ENCODE measurements around the gene CPM. TPM values are rescaled to one million over a fixed set of nuclear protein-coding genes. Genes with fewer than 3 reads are reported as not detected.

Gene CPM
- total and polyA plus RNA-seq, 2 donors (not counting 3 experiments of a cell fraction or from before 2014, with no cell fraction given) = not detected

DNA sequence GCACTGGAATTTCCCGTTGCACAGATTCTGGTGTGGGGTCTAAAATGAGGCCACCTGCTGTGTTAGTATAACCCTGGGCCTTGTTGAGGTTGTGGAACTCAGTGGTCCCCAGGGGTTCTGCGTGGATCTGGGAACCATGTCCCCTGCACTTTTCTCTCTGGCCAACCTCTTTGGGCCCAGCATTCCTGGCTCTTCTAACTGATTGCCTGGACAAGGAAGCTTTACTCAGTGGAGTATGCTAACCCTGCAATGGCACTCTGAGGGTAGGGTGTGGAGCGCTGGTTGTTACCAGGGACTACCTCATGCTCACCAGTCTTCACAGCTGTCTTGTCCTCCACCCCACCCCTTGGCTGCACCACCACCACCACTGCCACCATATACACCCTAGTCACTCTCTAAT lies 39.2 kb downstream of the CPM start:
- H3K27ac ChIP-seq (ENCODE audit: insufficient read depth, low read depth, low read length) = no peak overlapping the region
- H3K9me1 ChIP-seq (replicated peaks; ENCODE audit: control insufficient read depth, extremely low read depth, insufficient read depth, low read length) = no peaks in the 10 kb centered on the region
- DNase-seq (ENCODE audit: low read depth, low spot score) (no peak), FAIRE-seq (no peak)
- no peaks in the 10 kb centered on the region for H3K79me2 ChIP-seq (ENCODE audit: control insufficient read depth, insufficient read depth, low read length)
- H3K9ac ChIP-seq (replicated peaks; ENCODE audit: extremely low read depth, insufficient read depth, low read length) = no peak overlapping the region
- no peak overlapping the region for H3K4me3 ChIP-seq (replicated peaks in 1 of 3; ENCODE audit: insufficient read depth in 1 of 3, low read depth in 1 of 3, low read length in 3 of 3)
- ChIA-PET CTCF (no interaction called here), POLR2A (no interaction called here)
- H3K4me1 ChIP-seq (ENCODE audit: control insufficient read depth, extremely low read depth, insufficient read depth, low read length) = no peaks in the 10 kb centered on the region
- BruUV-seq (replicated peaks) = no TSS peak
- H4K20me1 ChIP-seq (replicated peaks; ENCODE audit: control insufficient read depth, extremely low read depth, insufficient read depth, low read length) = no peaks in the 10 kb centered on the region
- H3K36me3 ChIP-seq (ENCODE audit: control insufficient read depth in 2 of 2, extremely low read depth in 1 of 2, insufficient read depth in 2 of 2, low read length in 2 of 2) = no peaks in the 10 kb centered on the region
- dilution Hi-C loops (cut with MboI; ENCODE audit: extremely low pct_ligation_motif_present, low sequenced_read_pairs) = no loop called here
- TF ChIP-seq, protein P1, sequence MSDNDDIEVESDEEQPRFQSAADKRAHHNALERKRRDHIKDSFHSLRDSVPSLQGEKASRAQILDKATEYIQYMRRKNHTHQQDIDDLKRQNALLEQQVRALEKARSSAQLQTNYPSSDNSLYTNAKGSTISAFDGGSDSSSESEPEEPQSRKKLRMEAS (IDR thresholded peaks at IDR 0.05; ENCODE audit: insufficient read depth, insufficient read length) = no peak
- TF ChIP-seq FOS (IDR thresholded peaks at IDR 0.05; ENCODE audit: borderline replicate concordance, insufficient read depth, low read length) (no peak), POLR2A (IDR thresholded peaks at IDR 0.05; ENCODE audit: low read depth, low read length) (no peak), MYC (IDR thresholded peaks at IDR 0.05; ENCODE audit: low read depth, low read length) (no peak), EZH2 (IDR thresholded peaks at IDR 0.05; ENCODE audit: borderline replicate concordance, low read depth, low read length, severe bottlenecking) (no peak), JUN (IDR thresholded peaks at IDR 0.05; ENCODE audit: borderline replicate concordance, insufficient read depth, insufficient read length, low read depth) (no peak), POLR2AphosphoS5 (IDR thresholded peaks at IDR 0.05; ENCODE audit: insufficient read depth, low read depth, low read length) (no peak), GATA2 (IDR thresholded peaks at IDR 0.05; ENCODE audit: insufficient read depth, insufficient read length, low read depth, low read length) (no peak)
- TF ChIP-seq, protein P2, sequence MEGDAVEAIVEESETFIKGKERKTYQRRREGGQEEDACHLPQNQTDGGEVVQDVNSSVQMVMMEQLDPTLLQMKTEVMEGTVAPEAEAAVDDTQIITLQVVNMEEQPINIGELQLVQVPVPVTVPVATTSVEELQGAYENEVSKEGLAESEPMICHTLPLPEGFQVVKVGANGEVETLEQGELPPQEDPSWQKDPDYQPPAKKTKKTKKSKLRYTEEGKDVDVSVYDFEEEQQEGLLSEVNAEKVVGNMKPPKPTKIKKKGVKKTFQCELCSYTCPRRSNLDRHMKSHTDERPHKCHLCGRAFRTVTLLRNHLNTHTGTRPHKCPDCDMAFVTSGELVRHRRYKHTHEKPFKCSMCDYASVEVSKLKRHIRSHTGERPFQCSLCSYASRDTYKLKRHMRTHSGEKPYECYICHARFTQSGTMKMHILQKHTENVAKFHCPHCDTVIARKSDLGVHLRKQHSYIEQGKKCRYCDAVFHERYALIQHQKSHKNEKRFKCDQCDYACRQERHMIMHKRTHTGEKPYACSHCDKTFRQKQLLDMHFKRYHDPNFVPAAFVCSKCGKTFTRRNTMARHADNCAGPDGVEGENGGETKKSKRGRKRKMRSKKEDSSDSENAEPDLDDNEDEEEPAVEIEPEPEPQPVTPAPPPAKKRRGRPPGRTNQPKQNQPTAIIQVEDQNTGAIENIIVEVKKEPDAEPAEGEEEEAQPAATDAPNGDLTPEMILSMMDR (IDR thresholded peaks at IDR 0.05; ENCODE audit: extremely low read depth in 1 of 2, insufficient read depth in 1 of 2, low read depth in 1 of 2, low read length in 2 of 2) = no peak
- no peaks in the 10 kb centered on the region for H3K9me3 ChIP-seq (replicated peaks; ENCODE audit: control insufficient read depth, insufficient read depth, low read length)
- H3K4me2 ChIP-seq (ENCODE audit: insufficient read depth, low read length) = no peak overlapping the region
- no peak overlapping the region for H2AFZ ChIP-seq (ENCODE audit: low read depth, low read length)
- H3K27me3 ChIP-seq (ENCODE audit: control insufficient read depth in 2 of 2, insufficient read depth in 2 of 2, low read length in 2 of 2) = peaks cover 6 to 9% of the 10 kb centered on the region in 2 experiments
- intact Hi-C loops (cut with micrococcal nuclease) = no loop called here
